Transverse colon (tissue), 4 donors: ENCODE results near the gene SMAD5. TPM values are rescaled to one million over a fixed set of nuclear protein-coding genes. Genes with fewer than 3 reads are reported as not detected.

Experiments used
- DNase-seq: peaks from one replicate; pipeline ENCODE4 v3.0.0-alpha.2; 2019
- H3K27ac ChIP-seq, 4 donors: fragments of 200-600 bp; sonication (generic); 2 replicates each; pipeline ENCODE4 v1.5.1; 2016 to 2018; ENCODE audit warnings: inconsistent platforms in 4 of 4
- H3K27me3 ChIP-seq: fragments of 200-600 bp; sonication (generic); 2 replicates; pipeline ENCODE4 v1.5.1; 2017; ENCODE audit warnings: inconsistent platforms
- H3K36me3 ChIP-seq, 4 donors: fragments of 200-600 bp; sonication (generic); 2 replicates each; pipeline ENCODE4 v1.5.1; 2017 to 2019; ENCODE audit warnings: inconsistent platforms in 4 of 4
- H3K4me1 ChIP-seq, 4 donors: fragments of 200-600 bp; sonication (generic); 2 replicates each; pipeline ENCODE4 v1.5.1; 2017 to 2020; ENCODE audit warnings: inconsistent platforms in 4 of 4
- H3K4me3 ChIP-seq, 4 donors: fragments of 200-600 bp; sonication (generic); 1 replicate in 1 of 4; 2 replicates in 3 of 4; pipeline versions ENCODE4 v1.5.1 to v1.6.1; 2017 to 2019; ENCODE audit warnings: inconsistent platforms in 4 of 4
- H3K9me3 ChIP-seq, 2 donors: fragments of 200-600 bp; sonication (generic); 2 replicates each; pipeline ENCODE4 v1.5.1; 2017 to 2019; ENCODE audit warnings: inconsistent platforms in 2 of 2
- CTCF ChIP-seq, 5 experiments: fragments of 200-600 bp in 3 of 5; fragments of 450-650 bp in 2 of 5; sonication (generic) in 3 of 5; IDR thresholded peaks; 1 replicate in 2 of 5; 2 replicates in 3 of 5; pipeline ENCODE4 v1.5.1; 2016 to 2017; ENCODE audit warnings: antibody characterized with exemption in 5 of 5, inconsistent platforms in 3 of 5, mild to moderate bottlenecking in 2 of 5, moderate library complexity in 1 of 5
- EP300 ChIP-seq: sonication (generic); formaldehyde crosslinking; IDR thresholded peaks from one replicate; pipeline ENCODE4 v1.6.1; 2017; ENCODE audit warnings: antibody characterized with exemption, low read depth
- POLR2A ChIP-seq: fragments of 450-650 bp; IDR thresholded peaks from one replicate; pipeline ENCODE4 v1.6.1; 2016; ENCODE audit warnings: antibody characterized with exemption, mild to moderate bottlenecking, moderate library complexity
- POLR2AphosphoS5 ChIP-seq, 3 donors: sonication (generic); formaldehyde crosslinking; IDR thresholded peaks; one replicate each; pipeline ENCODE4 v1.6.1; 2016; ENCODE audit warnings: antibody characterized with exemption in 3 of 3
- WGBS, 2 donors: methylation state at CpG; one replicate each; pipeline ENCODE4 v1.1.5; 2018; ENCODE audit warnings: low coverage in 1 of 2; 5-methylcytosine and 5-hydroxymethylcytosine counted together
- in situ Hi-C, 4 donors: fragments of 200-750 bp; cut with MboI; loops; one replicate each; pipeline versions ENCODE4 v1.15.0 to v1.15.1; 2017; ENCODE audit warnings: low sequenced_read_pairs in 3 of 4, low pct_ligation_motif_present in 1 of 4, low pct_unique_long_range_greater_than_20kb in 1 of 4
- intact Hi-C: fragments of 100-400 bp; cut with DNase I; formaldehyde crosslinking; loops from one replicate; pipeline ENCODE4 v1.15.1; 2023; ENCODE audit warnings: low total_unique reads
- total RNA-seq, 4 donors: library from RNA; depleted of rRNA; stranded (reverse); fragments of >200 nt; gene quantifications; one replicate each; pipeline ENCODE4 v1.1.0, GENCODE V29; 2016

The SMAD5 gene
- total RNA-seq, 4 donors from 2014 or later = 14.2 to 272 (median 32.7) TPM

GRCh38 chr5:136155761-136156160 lies 23.1 kb downstream of the SMAD5 start:
- WGBS, 2 donors = 100% methylated on average over 1 of the region's 1 CpG
- Histone ChIP-seq H3K27me3 (no peaks in the 10 kb centered on the region), H3K36me3 (peaks cover 0 to 22% (median 8%) of the 10 kb centered on the region in 4 donors), H3K4me3 (no peak overlapping the region), H3K4me1 (peaks cover 0 to 21% (median 5%) of the 10 kb centered on the region in 4 donors), H3K9me3 (no peaks in the 10 kb centered on the region), H3K27ac (no peak overlapping the region)
- no peak for DNase-seq
- TF ChIP-seq EP300 (no peak), CTCF (IDR thresholded peaks at IDR 0.05) (no peak), POLR2AphosphoS5 (IDR thresholded peaks at IDR 0.05) (no peak), POLR2A (no peak)
- intact Hi-C loops = no loop called here
- in situ Hi-C loops = no loop called here

- no peaks in the 10 kb centered on the region for H3K9me3 ChIP-seq
- peaks cover 0 to 22% (median 8%) of the 10 kb centered on the region in 4 donors for H3K36me3 ChIP-seq
- H3K4me1 ChIP-seq = peaks cover 0 to 21% (median 5%) of the 10 kb centered on the region in 4 donors
- 97% methylated on average over 5 of the region's 5 CpGs; no CpG with 5 or more reads in 1 of the 2 donors for WGBS, 2 donors
- no peak for DNase-seq
- in situ Hi-C loops = no loop called here
- no peaks in the 10 kb centered on the region for H3K27me3 ChIP-seq
- no peak overlapping the region for H3K27ac ChIP-seq
- intact Hi-C loops = no loop called here
- no peak for TF ChIP-seq POLR2AphosphoS5 (IDR thresholded peaks at IDR 0.05)
- no peak overlapping the region for H3K4me3 ChIP-seq
Observed at GRCh38 chr5:136157514-136157913, 24.9 kb downstream of the SMAD5 start.

- no peaks in the 10 kb centered on the region for H3K27me3 ChIP-seq
- H3K36me3 ChIP-seq = peaks cover 0 to 29% (median 11%) of the 10 kb centered on the region in 4 donors
- no peaks in the 10 kb centered on the region for H3K9me3 ChIP-seq
- intact Hi-C loops = no loop called here
- in situ Hi-C loops = no loop called here
- no peak overlapping the region for H3K27ac ChIP-seq
- H3K4me3 ChIP-seq = no peak overlapping the region
- DNase-seq = no peak
- H3K4me1 ChIP-seq = peaks cover 0 to 21% (median 5%) of the 10 kb centered on the region in 4 donors
- WGBS, 2 donors = 56 to 63% methylated on average over 3 of the region's 3 CpGs
- TF ChIP-seq CTCF (IDR thresholded peaks at IDR 0.05) = no peak
- no peak for TF ChIP-seq POLR2AphosphoS5 (IDR thresholded peaks at IDR 0.05)
- TF ChIP-seq POLR2A = no peak
- no peak for TF ChIP-seq EP300
Observed at GRCh38 chr5:136159457-136159856, 26.8 kb downstream of the SMAD5 start.

- no peaks in the 10 kb centered on the region for H3K27me3 ChIP-seq
- no peak overlapping the region for H3K4me3 ChIP-seq
- in situ Hi-C loops (no loop called here), intact Hi-C loops (no loop called here)
- no peak for TF ChIP-seq POLR2A
- TF ChIP-seq POLR2AphosphoS5 (IDR thresholded peaks at IDR 0.05) = no peak
- TF ChIP-seq CTCF (IDR thresholded peaks at IDR 0.05) = no peak
- no peak for TF ChIP-seq EP300
- H3K4me1 ChIP-seq = peaks cover 0 to 17% (median 5%) of the 10 kb centered on the region in 4 donors
- H3K9me3 ChIP-seq = no peaks in the 10 kb centered on the region
- 56% methylated on average over 4 of the region's 4 CpGs; no CpG with 5 or more reads in 1 of the 2 donors for WGBS, 2 donors
- no peak for DNase-seq
- H3K27ac ChIP-seq = no peak overlapping the region
- H3K36me3 ChIP-seq = peaks cover 0 to 26% (median 8%) of the 10 kb centered on the region in 4 donors
Observed at GRCh38 chr5:136162008-136162407, 29.4 kb downstream of the SMAD5 start.

- Histone ChIP-seq H3K4me3 (no peak overlapping the region), H3K36me3 (peaks cover 0 to 30% (median 8%) of the 10 kb centered on the region in 4 donors), H3K9me3 (no peaks in the 10 kb centered on the region), H3K27ac (no peak overlapping the region), H3K27me3 (no peaks in the 10 kb centered on the region), H3K4me1 (peaks cover 0 to 13% (median 4%) of the 10 kb centered on the region in 4 donors)
- no peak for TF ChIP-seq POLR2A
- no peak for TF ChIP-seq CTCF (IDR thresholded peaks at IDR 0.05)
- TF ChIP-seq EP300 = no peak
- DNase-seq = no peak
- intact Hi-C loops = no loop called here
- WGBS, 2 donors = 70 to 89% methylated on average over 1 of the region's 1 CpG
- in situ Hi-C loops = no loop called here
Observed at GRCh38 chr5:136164226-136164625, 31.6 kb downstream of the SMAD5 start.
